HepG2 (cell line): ENCODE data around the gene CCR5AS.

Source experiments
- ATAC-seq: fragments of 200-7000 bp; cut with Tn5 transposase; 3 replicates; pipeline ENCODE4 v1.9.1; 2020; ENCODE audit warnings: mild to moderate bottlenecking, moderate library complexity
- BruUV-seq: library from RNA; stranded (reverse); fragments of 400-500 nt; replicated peaks from 2 replicates; lab custom pipeline; 2021; lab: Mats Ljungman, UMichigan
- CTCF ChIA-PET: fragments of 300-600 bp; formaldehyde crosslinking; extraction: SDS; loops from one replicate; lab custom pipeline; 2021; ENCODE audit warnings: low total read pairs, inconsistent platforms, low intra/inter-chr PET ratio; lab: Yijun Ruan, JAX
- POLR2A ChIA-PET: fragments of 350-600 bp; sonication (Branson Sonifier 250); formaldehyde crosslinking; loops from one replicate; lab custom pipeline; 2020; ENCODE audit warnings: antibody characterized with exemption, inconsistent platforms; lab: Yijun Ruan, JAX
- DNase-seq: peaks from one replicate; pipeline ENCODE4 v3.0.0-alpha.2; 2015; ENCODE audit warnings: low spot score
- FAIRE-seq: peaks from 3 replicates; lab custom pipeline; 2011; peaks lifted over from hg19 to GRCh38; lab: Jason Lieb, UNC
- H2AFZ ChIP-seq: one replicate; pipeline ENCODE4 v1.6.1; 2011; ENCODE audit warnings: low read length, inconsistent platforms
- H3K27ac ChIP-seq: fragments of 300-600 bp; 3 replicates; pipeline ENCODE4 v1.8.0; 2011; ENCODE audit warnings: mixed run types, mild to moderate bottlenecking, mixed read lengths, low read length, inconsistent platforms; ENCODE audit not compliant: insufficient read depth; ENCODE audit errors: extremely low read length
- H3K27me3 ChIP-seq, 2 experiments: fragments of 200-600 bp in 1 of 2; 2 replicates in 1 of 2; 3 replicates in 1 of 2; pipeline versions ENCODE4 v1.6.0 to v1.8.0; 2011; ENCODE audit warnings: low read length in 2 of 2, mild to moderate bottlenecking in 2 of 2, moderate library complexity in 2 of 2, inconsistent platforms in 1 of 2; ENCODE audit not compliant: insufficient read depth in 2 of 2, control insufficient read depth in 1 of 2
- H3K36me3 ChIP-seq, 2 experiments: fragments of 200-600 bp in 1 of 2; replicated peaks in 1 of 2; 2 replicates in 1 of 2; 3 replicates in 1 of 2; pipeline versions ENCODE4 v1.5.1 to v1.8.0; 2011; ENCODE audit warnings: low read length in 2 of 2, inconsistent platforms in 1 of 2; ENCODE audit not compliant: insufficient read depth in 2 of 2, control insufficient read depth in 1 of 2
- H3K4me1 ChIP-seq: 2 replicates; pipeline ENCODE4 v1.5.1; 2012; ENCODE audit warnings: low read length, inconsistent platforms; ENCODE audit not compliant: insufficient read depth
- H3K4me2 ChIP-seq: 2 replicates; pipeline ENCODE4 v1.6.0; 2011; ENCODE audit warnings: low read depth, low read length, inconsistent platforms
- H3K4me3 ChIP-seq, 3 experiments: fragments of 200-600 bp in 1 of 3; sonication (generic), shearing (Covaris generic) in 1 of 3; replicated peaks in 1 of 3; 2 replicates each; pipeline ENCODE4 v1.5.1; 2011 to 2016; ENCODE audit warnings: low read length in 3 of 3, inconsistent platforms in 2 of 3, low read depth in 2 of 3, mild to moderate bottlenecking in 2 of 3, control low read depth in 1 of 3, mixed read lengths in 1 of 3; ENCODE audit not compliant: insufficient read depth in 1 of 3
- H3K79me2 ChIP-seq: one replicate; pipeline ENCODE4 v1.6.1; 2011; ENCODE audit warnings: low read length, inconsistent platforms; ENCODE audit not compliant: insufficient read depth
- H3K9ac ChIP-seq: 2 replicates; pipeline ENCODE4 v1.6.0; 2011; ENCODE audit warnings: mild to moderate bottlenecking, low read depth, low read length, inconsistent platforms; ENCODE audit not compliant: insufficient read depth
- H3K9me3 ChIP-seq: 2 replicates; pipeline ENCODE4 v1.5.1; 2012; ENCODE audit warnings: mild to moderate bottlenecking, low read length
- H4K20me1 ChIP-seq: 2 replicates; pipeline ENCODE4 v1.6.0; 2011; ENCODE audit warnings: inconsistent platforms, mild to moderate bottlenecking, low read length, moderate library complexity; ENCODE audit not compliant: insufficient read depth
- ETV5 ChIP-seq: IDR thresholded peaks from 2 replicates; pipeline ENCODE4 v1.6.1; 2018; ENCODE audit warnings: missing biosample characterization, missing genetic modification reagents, inconsistent platforms, borderline replicate concordance
- ISL2 ChIP-seq: sonication (generic); formaldehyde crosslinking; IDR thresholded peaks from 2 replicates; pipeline ENCODE4 v1.5.0; 2020; ENCODE audit warnings: missing genetic modification reagents
- MEF2D ChIP-seq: sonication (generic); formaldehyde crosslinking; IDR thresholded peaks from 2 replicates; pipeline ENCODE4 v1.5.1; 2020; ENCODE audit warnings: mild to moderate bottlenecking, missing genetic modification reagents
- PPARG ChIP-seq: conservative IDR thresholded peaks from 2 replicates; pipeline ENCODE4 v1.6.1; 2016; ENCODE audit warnings: missing biosample characterization, missing genetic modification reagents
- SATB2 ChIP-seq: sonication (generic); formaldehyde crosslinking; IDR thresholded peaks from 2 replicates; pipeline ENCODE4 v1.5.0; 2020; ENCODE audit warnings: missing genetic modification reagents
- SP2 ChIP-seq: sonication (generic); formaldehyde crosslinking; IDR thresholded peaks from 2 replicates; pipeline ENCODE4 v1.5.1; 2020; ENCODE audit warnings: mild to moderate bottlenecking, missing genetic modification reagents
- ZNF225 ChIP-seq: sonication (generic); formaldehyde crosslinking; IDR thresholded peaks from 2 replicates; pipeline ENCODE4 v1.4.0; 2020; ENCODE audit warnings: mild to moderate bottlenecking, missing genetic modification reagents
- ZNF350 ChIP-seq: sonication (generic); formaldehyde crosslinking; IDR thresholded peaks from 2 replicates; pipeline ENCODE4 v1.4.0; 2020; ENCODE audit warnings: mild to moderate bottlenecking, low read depth, missing genetic modification reagents, borderline replicate concordance
- ZNF451 ChIP-seq: sonication (generic); formaldehyde crosslinking; IDR thresholded peaks from 2 replicates; pipeline ENCODE4 v1.5.0; 2020; ENCODE audit warnings: mild to moderate bottlenecking, missing genetic modification reagents
- ZNF678 ChIP-seq: sonication (generic); formaldehyde crosslinking; IDR thresholded peaks from 2 replicates; pipeline ENCODE4 v1.4.0; 2020; ENCODE audit warnings: mild to moderate bottlenecking, missing genetic modification reagents
- ZNF883 ChIP-seq: sonication (generic); formaldehyde crosslinking; IDR thresholded peaks from 2 replicates; pipeline ENCODE4 v1.5.1; 2020; ENCODE audit warnings: mild to moderate bottlenecking, missing genetic modification reagents; ENCODE audit errors: not compliant biosample characterization
- ZNF891 ChIP-seq: sonication (generic); formaldehyde crosslinking; IDR thresholded peaks from 2 replicates; pipeline ENCODE4 v1.5.0; 2020; ENCODE audit warnings: mild to moderate bottlenecking, missing genetic modification reagents
- ZSCAN21 ChIP-seq: sonication (generic); formaldehyde crosslinking; IDR thresholded peaks from 2 replicates; pipeline ENCODE4 v1.8.0; 2022; ENCODE audit warnings: mild to moderate bottlenecking, missing genetic modification reagents, moderate library complexity, borderline replicate concordance
- ZZZ3 ChIP-seq: sonication (generic); formaldehyde crosslinking; IDR thresholded peaks from 2 replicates; pipeline ENCODE4 v1.4.0; 2020; ENCODE audit warnings: missing genetic modification reagents, mild to moderate bottlenecking, borderline replicate concordance
- WGBS: methylation state at CpG from one replicate; pipeline ENCODE4 v1.1.6; 2017; ENCODE audit warnings: low lambda C conversion rate; 5-methylcytosine and 5-hydroxymethylcytosine counted together
- in situ Hi-C: cut with HindIII; loops from 2 replicates; pipeline ENCODE4 v1.10.0; 2017; ENCODE audit warnings: low pct_unique_long_range_greater_than_20kb; ENCODE audit not compliant: extremely low pct_ligation_motif_present
- intact Hi-C: fragments of 100-400 bp; cut with micrococcal nuclease; formaldehyde crosslinking; loops from one replicate; pipeline ENCODE4 v1.10.0; 2022; ENCODE audit not compliant: unreplicated experiment
- TF ChIP-seq, protein P1 (sequence below): fragments of 450-650 bp; IDR thresholded peaks from 2 replicates; pipeline ENCODE4 v1.6.1; 2017; ENCODE audit warnings: mild to moderate bottlenecking
- TF ChIP-seq, protein P2 (sequence below): sonication (generic); formaldehyde crosslinking; IDR thresholded peaks from 2 replicates; pipeline ENCODE4 v1.9.0; 2021; ENCODE audit warnings: missing genetic modification reagents, mild to moderate bottlenecking, borderline replicate concordance
- TF ChIP-seq, protein P3 (sequence below): sonication (generic); formaldehyde crosslinking; IDR thresholded peaks from 2 replicates; pipeline ENCODE4 v1.4.0; 2020; ENCODE audit warnings: missing genetic modification reagents
- TF ChIP-seq, protein P4 (sequence below): sonication (generic); formaldehyde crosslinking; IDR thresholded peaks from 2 replicates; pipeline ENCODE4 v1.5.0; 2020; ENCODE audit warnings: mild to moderate bottlenecking, missing genetic modification reagents

The CCR5AS gene

DNA sequence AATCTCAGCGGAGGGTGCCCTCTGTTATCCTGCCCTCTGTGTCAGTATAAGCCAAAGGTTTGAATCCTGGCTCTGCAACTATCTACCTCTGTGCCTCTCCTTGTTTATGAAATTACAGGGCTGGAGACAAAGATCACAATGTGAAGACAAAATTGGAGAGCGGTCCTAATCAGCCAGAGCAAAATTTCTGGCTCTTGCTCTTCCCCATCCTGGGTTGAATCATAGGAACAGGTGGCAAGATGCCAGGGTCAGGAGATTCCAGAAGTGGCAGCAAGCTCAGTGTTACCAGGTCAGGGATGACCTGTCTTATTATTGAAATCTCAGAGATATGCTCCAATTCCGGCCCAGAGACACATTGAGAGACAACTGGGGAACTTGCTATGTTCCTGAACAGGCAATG lies 55.2 kb downstream of the CCR5AS start:
- POLR2A ChIA-PET = no interaction called here
- ATAC-seq (no peak), DNase-seq (no peak), FAIRE-seq (no peak)
- intact Hi-C loops (no loop called here), in situ Hi-C loops (no loop called here)
- CTCF ChIA-PET = no interaction called here
- H3K4me3 ChIP-seq = no peak overlapping the region
- H4K20me1 ChIP-seq = no peaks in the 10 kb centered on the region
- H2AFZ ChIP-seq = no peak overlapping the region
- H3K4me2 ChIP-seq = no peak overlapping the region
- H3K27me3 ChIP-seq = peaks cover 0 to 6% of the 10 kb centered on the region in 2 experiments; a peak in 1 of 5 replicates
- 3% methylated on average over 3 of the region's 3 CpGs for WGBS
- H3K79me2 ChIP-seq = no peaks in the 10 kb centered on the region
- no peaks in the 10 kb centered on the region for H3K36me3 ChIP-seq
- H3K9ac ChIP-seq = no peak overlapping the region
- H3K9me3 ChIP-seq = peaks cover 5% of the 10 kb centered on the region; the same call in 1 of the 2 replicates
- no peaks in the 10 kb centered on the region for H3K4me1 ChIP-seq
- BruUV-seq = no TSS peak
- H3K27ac ChIP-seq = no peak overlapping the region
- TF ChIP-seq ZNF883 (CRISPR knock-in tag) (no peak), ZNF891 (CRISPR knock-in tag) (no peak), MEF2D (no peak), ZNF678 (CRISPR knock-in tag) (no peak), PPARG (no peak), ZNF225 (CRISPR knock-in tag) (no peak), ISL2 (no peak), ZZZ3 (CRISPR knock-in tag) (no peak), SP2 (no peak), ZNF350 (no peak), ZNF451 (CRISPR knock-in tag) (no peak), SATB2 (CRISPR knock-in tag) (no peak), ZSCAN21 (no peak), ETV5 (CRISPR knock-in tag) (no peak)
- TF ChIP-seq, protein P1, sequence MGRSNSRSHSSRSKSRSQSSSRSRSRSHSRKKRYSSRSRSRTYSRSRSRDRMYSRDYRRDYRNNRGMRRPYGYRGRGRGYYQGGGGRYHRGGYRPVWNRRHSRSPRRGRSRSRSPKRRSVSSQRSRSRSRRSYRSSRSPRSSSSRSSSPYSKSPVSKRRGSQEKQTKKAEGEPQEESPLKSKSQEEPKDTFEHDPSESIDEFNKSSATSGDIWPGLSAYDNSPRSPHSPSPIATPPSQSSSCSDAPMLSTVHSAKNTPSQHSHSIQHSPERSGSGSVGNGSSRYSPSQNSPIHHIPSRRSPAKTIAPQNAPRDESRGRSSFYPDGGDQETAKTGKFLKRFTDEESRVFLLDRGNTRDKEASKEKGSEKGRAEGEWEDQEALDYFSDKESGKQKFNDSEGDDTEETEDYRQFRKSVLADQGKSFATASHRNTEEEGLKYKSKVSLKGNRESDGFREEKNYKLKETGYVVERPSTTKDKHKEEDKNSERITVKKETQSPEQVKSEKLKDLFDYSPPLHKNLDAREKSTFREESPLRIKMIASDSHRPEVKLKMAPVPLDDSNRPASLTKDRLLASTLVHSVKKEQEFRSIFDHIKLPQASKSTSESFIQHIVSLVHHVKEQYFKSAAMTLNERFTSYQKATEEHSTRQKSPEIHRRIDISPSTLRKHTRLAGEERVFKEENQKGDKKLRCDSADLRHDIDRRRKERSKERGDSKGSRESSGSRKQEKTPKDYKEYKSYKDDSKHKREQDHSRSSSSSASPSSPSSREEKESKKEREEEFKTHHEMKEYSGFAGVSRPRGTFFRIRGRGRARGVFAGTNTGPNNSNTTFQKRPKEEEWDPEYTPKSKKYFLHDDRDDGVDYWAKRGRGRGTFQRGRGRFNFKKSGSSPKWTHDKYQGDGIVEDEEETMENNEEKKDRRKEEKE = no peak
- TF ChIP-seq, protein P2, sequence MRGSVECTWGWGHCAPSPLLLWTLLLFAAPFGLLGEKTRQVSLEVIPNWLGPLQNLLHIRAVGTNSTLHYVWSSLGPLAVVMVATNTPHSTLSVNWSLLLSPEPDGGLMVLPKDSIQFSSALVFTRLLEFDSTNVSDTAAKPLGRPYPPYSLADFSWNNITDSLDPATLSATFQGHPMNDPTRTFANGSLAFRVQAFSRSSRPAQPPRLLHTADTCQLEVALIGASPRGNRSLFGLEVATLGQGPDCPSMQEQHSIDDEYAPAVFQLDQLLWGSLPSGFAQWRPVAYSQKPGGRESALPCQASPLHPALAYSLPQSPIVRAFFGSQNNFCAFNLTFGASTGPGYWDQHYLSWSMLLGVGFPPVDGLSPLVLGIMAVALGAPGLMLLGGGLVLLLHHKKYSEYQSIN = no peak
- TF ChIP-seq, protein P3, sequence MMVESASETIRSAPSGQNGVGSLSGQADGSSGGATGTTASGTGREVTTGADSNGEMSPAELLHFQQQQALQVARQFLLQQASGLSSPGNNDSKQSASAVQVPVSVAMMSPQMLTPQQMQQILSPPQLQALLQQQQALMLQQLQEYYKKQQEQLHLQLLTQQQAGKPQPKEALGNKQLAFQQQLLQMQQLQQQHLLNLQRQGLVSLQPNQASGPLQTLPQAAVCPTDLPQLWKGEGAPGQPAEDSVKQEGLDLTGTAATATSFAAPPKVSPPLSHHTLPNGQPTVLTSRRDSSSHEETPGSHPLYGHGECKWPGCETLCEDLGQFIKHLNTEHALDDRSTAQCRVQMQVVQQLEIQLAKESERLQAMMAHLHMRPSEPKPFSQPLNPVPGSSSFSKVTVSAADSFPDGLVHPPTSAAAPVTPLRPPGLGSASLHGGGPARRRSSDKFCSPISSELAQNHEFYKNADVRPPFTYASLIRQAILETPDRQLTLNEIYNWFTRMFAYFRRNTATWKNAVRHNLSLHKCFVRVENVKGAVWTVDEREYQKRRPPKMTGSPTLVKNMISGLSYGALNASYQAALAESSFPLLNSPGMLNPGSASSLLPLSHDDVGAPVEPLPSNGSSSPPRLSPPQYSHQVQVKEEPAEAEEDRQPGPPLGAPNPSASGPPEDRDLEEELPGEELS (CRISPR knock-in tag) = no peak
- TF ChIP-seq, protein P4, sequence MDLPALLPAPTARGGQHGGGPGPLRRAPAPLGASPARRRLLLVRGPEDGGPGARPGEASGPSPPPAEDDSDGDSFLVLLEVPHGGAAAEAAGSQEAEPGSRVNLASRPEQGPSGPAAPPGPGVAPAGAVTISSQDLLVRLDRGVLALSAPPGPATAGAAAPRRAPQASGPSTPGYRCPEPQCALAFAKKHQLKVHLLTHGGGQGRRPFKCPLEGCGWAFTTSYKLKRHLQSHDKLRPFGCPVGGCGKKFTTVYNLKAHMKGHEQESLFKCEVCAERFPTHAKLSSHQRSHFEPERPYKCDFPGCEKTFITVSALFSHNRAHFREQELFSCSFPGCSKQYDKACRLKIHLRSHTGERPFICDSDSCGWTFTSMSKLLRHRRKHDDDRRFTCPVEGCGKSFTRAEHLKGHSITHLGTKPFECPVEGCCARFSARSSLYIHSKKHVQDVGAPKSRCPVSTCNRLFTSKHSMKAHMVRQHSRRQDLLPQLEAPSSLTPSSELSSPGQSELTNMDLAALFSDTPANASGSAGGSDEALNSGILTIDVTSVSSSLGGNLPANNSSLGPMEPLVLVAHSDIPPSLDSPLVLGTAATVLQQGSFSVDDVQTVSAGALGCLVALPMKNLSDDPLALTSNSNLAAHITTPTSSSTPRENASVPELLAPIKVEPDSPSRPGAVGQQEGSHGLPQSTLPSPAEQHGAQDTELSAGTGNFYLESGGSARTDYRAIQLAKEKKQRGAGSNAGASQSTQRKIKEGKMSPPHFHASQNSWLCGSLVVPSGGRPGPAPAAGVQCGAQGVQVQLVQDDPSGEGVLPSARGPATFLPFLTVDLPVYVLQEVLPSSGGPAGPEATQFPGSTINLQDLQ = no peak
